GM10248 (cell line): Measurements from ENCODE around the gene PHOX2A.

Experiments used
- CTCF ChIA-PET: fragments of 300-600 bp; sonication (Branson Sonifier 250); formaldehyde crosslinking; extraction: SDS; loops from one replicate; lab custom pipeline; 2021; ENCODE audit warnings: antibody characterized with exemption; lab: Yijun Ruan, JAX
- POLR2A ChIA-PET: fragments of 350-650 bp; sonication (Branson Sonifier 250); formaldehyde crosslinking; extraction: SDS; loops from one replicate; lab custom pipeline; 2020; ENCODE audit warnings: antibody characterized with exemption; lab: Yijun Ruan, JAX
- DNase-seq: peaks from one replicate; pipeline ENCODE4 v3.0.0; 2012; ENCODE audit errors: extremely low spot score
- TF ChIP-seq, protein P1 (sequence below): IDR thresholded peaks from 2 replicates; pipeline ENCODE4 v1.5.1; 2012; ENCODE audit warnings: mild to moderate bottlenecking, low read depth; ENCODE audit errors: extremely low read depth, missing control alignments, control extremely low read depth

Gene PHOX2A

DNA sequence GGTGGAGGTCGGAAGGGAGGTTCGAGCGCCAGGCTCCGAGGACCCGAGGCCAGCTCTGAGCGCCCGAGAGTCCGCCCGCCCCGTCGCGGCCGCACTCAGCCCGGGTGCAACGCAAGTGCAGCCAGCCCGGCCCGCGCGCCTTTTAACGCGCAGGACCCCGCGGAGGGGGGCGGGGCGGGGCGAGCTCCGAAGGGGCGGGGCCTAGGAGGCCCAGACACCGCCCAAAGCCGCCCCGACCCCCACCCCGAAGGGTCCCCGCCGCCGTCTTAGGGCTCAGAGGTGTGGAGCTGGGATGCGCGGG is at the start of gene PHOX2A:
Gene PHOX2A (minus strand): TSS at position 117 of the 301 bp plus-strand sequence. CDS start 172 bp downstream, outside the sequence.
- POLR2A ChIA-PET: no interaction called here
- CTCF ChIA-PET: no interaction called here
- DNase-seq: no peak
- TF ChIP-seq, protein P1, sequence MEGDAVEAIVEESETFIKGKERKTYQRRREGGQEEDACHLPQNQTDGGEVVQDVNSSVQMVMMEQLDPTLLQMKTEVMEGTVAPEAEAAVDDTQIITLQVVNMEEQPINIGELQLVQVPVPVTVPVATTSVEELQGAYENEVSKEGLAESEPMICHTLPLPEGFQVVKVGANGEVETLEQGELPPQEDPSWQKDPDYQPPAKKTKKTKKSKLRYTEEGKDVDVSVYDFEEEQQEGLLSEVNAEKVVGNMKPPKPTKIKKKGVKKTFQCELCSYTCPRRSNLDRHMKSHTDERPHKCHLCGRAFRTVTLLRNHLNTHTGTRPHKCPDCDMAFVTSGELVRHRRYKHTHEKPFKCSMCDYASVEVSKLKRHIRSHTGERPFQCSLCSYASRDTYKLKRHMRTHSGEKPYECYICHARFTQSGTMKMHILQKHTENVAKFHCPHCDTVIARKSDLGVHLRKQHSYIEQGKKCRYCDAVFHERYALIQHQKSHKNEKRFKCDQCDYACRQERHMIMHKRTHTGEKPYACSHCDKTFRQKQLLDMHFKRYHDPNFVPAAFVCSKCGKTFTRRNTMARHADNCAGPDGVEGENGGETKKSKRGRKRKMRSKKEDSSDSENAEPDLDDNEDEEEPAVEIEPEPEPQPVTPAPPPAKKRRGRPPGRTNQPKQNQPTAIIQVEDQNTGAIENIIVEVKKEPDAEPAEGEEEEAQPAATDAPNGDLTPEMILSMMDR: no peak

DNA sequence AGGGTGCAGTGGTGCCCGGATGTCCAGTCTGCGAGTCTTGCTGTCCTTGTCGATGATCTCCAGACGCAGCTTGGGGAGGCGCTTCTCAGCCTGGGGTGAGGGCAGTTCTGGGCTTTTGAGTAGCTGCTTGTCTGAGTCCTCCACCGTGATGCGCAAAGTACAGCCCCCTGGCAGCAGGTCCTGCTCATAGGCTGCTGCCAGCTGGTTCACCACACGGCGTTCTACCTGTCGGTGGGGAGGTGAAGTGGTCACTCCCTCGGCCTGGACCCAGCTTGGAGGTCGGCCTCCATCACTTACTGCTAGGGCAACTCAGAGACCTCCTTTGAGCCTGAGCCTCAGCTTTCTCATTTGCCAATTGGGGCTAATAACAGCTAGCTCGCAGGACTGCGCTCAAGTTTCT is 49.4 kb upstream of the PHOX2A start:
- TF ChIP-seq, protein P1: no peak
- ChIA-PET POLR2A (no interaction called here), CTCF (interaction anchor here (0.8 to 8.0 kb wide), 7 partner anchors 10 to 138 kb away, joined by 3 to 60 read pairs (median 5); partner anchors contain the start of gene CLPB)
- DNase-seq: no peak

DNA sequence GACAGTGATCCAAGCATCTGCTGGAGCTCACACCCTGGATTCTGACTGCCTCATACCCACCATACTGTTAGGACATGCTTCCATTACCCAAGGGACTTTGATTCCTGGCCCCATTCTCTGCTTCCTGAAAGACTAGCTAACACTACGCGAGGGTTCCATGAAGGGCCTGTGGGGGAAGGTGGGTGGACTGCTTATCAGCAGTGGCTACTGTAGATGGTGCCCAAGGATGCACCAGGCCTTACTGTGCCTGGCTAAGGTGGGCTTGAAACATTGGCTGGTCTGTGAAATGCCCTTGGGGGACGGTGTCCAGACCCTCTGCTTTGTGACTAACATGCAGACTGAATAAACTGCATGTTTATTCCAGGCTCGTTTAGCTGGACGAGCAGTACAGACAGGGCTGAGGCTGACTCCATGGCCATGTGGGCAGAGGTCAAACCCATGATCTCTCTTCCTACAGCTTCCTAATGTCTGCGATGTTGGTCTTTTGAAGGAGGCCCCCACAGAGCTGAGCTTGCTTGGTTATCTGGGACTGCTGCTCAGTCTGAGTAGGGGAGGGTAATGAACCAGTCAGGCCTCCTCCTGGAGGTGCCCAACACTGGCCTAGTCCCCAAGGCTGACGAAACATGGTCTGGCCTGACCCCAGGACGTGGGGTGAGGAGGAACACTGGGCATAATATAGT is 48.3 kb upstream of the PHOX2A start:
- CTCF ChIA-PET: interaction anchor here (0.6 to 8.0 kb wide), 5 partner anchors 12 to 139 kb away, joined by 3 to 60 read pairs (median 8); partner anchors contain the start of gene CLPB
- TF ChIP-seq, protein P1: no peak
- POLR2A ChIA-PET: no interaction called here

DNA sequence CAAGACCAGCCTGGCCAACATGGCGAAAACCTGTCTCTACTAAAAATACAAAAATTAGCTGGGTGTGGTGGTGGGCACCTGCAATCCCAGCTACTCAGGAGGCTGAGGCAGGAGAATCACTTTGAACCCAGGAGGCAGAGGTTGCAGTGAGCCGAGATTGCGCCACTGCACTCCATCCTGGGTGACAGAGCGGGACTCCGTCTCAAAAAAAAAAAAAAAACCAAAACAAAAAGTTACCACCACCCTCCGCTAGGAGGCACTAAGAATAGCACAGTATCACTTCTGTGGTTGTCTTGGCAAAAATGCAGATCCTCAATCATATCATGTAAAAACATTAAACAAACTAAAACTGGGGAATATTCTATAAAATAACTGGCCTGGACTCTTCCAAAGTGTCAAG is 46.8 kb upstream of the PHOX2A start:
- peak; percentile 54 for DNase-seq
- POLR2A ChIA-PET: interaction anchor here (0.7 kb wide), 1 partner anchor 221 kb away, joined by 3 read pairs; no protein-coding TSS in a partner anchor
- CTCF ChIA-PET: interaction anchor here (0.9 to 8.0 kb wide), 14 partner anchors 9 to 141 kb away, joined by 3 to 60 read pairs (median 4); partner anchors contain the start of gene CLPB
- TF ChIP-seq, protein P1: peak; percentile 38

More for the DNA sequence above, 48.3 kb upstream of the PHOX2A start:
- DNase-seq: no peak

DNA sequence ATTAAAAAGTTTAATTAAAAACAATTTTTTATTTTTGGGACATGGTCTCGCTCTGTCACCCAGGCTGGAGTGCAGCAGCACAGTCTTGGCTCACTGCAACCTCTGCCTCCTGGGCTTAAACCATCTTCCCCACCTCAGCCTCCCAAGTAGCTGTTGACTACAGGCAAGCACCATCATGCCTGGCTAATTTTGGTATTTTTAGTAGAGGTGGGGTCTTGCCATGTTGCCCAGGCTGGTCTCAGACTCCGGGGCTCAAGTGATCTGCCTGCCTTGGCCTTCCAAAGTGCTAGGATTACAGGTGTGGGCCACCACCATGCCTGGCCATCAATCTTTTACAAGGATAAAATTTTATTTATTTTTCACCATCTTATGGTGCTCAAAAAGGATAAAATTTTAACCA is 43.3 kb upstream of the PHOX2A start:
- ChIA-PET CTCF (interaction anchor here (1.2 to 8.0 kb wide), 2 partner anchors 144 to 184 kb away, joined by 4 to 60 read pairs; partner anchors contain the start of gene CLPB), POLR2A (no interaction called here)
- DNase-seq: no peak
- TF ChIP-seq, protein P1: no peak

DNA sequence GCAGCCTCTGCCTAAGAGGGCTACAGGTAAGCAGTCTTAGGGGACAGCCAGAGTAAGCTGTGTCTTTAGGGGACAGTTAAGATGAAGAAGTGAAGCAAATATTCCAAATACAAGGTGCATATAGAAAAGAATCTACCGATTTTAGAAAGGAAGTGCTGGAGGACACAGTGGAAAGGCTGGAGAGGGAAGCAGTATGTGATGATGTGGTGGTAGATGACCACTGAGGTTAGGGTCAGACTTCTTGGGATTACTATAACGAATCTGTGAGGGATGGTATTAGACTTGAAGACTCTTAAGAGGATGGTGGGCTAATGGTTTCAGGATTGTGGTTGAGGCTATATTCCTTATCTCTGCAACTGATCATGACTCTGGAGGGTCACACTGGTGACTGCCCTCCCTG is 40.0 kb upstream of the PHOX2A start:
- ChIA-PET POLR2A (no interaction called here), CTCF (no interaction called here)

More for the DNA sequence above, 40.0 kb upstream of the PHOX2A start:
- no peak for DNase-seq
- TF ChIP-seq, protein P1: no peak
